Measurements from ENCODE around the gene MAPK13. TPM values are rescaled to one million over a fixed set of nuclear protein-coding genes. Genes with fewer than 3 reads are reported as not detected.

The MAPK13 gene
- total and polyA plus RNA-seq, 2 donors (not counting 1 experiment from before 2014, with no cell fraction given), result 20.6 to 34.8 TPM

DNA sequence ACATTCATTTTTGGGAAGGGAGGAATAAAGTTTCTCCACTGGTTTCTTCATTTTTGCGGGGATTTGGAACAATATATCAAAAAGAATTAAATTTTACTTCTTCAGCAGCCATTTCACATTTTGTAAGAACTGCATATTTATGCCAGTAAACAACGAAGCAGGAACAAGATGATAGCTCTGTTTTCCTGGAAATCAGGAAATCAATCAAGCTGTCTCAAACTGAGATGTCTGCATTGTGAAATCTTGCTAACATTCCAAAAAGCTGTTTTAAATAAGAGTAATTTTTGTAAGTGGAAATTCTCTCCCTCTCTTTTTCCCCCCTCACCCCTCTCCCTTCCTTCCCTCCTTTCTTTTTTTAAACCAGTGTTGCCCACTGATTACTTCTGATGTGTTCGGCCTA lies 20.0 kb downstream of the MAPK13 start:
- DNase-seq (no peak), ATAC-seq (ENCODE audit: low read depth) (no peak)
- no peak overlapping the region for H3K4me3 ChIP-seq (ENCODE audit: control extremely low read depth in 1 of 5, extremely low read depth in 1 of 5, insufficient read depth in 1 of 5, low read depth in 2 of 5, low read length in 4 of 5)
- H3K9me3 ChIP-seq (ENCODE audit: control extremely low read depth in 1 of 3, control insufficient read depth in 2 of 3, insufficient read depth in 1 of 3, low read length in 2 of 3), result peaks cover 0 to 6% (median 0%) of the 10 kb centered on the region in 3 donors
- no peaks in the 10 kb centered on the region for H3K27me3 Mint-ChIP-seq
- no peak overlapping the region for H2AFZ ChIP-seq (ENCODE audit: insufficient read depth, low read depth, low read length, poor library complexity, severe bottlenecking)
- no peaks in the 10 kb centered on the region for H3K27me3 ChIP-seq (replicated peaks in 1 of 4; ENCODE audit: control extremely low read depth in 1 of 4, control insufficient read depth in 3 of 4, insufficient read depth in 4 of 4, low read length in 3 of 4)
- peaks cover 5% of the 10 kb centered on the region in 2 donors for H3K4me1 ChIP-seq (ENCODE audit: control insufficient read depth in 2 of 2, insufficient read depth in 2 of 2, low read length in 2 of 2)
- no peaks in the 10 kb centered on the region for H3K79me2 ChIP-seq (ENCODE audit: control insufficient read depth, insufficient read depth, low read length)
- ChIA-PET CTCF (no interaction called here), POLR2A (no interaction called here)
- intact Hi-C loops (cut with micrococcal nuclease), result no loop called here
- WGBS (ENCODE audit: insufficient coverage), result no CpG with 5 or more reads among the region's 3 CpGs
- H3K4me2 ChIP-seq (replicated peaks; ENCODE audit: low read depth, low read length, poor library complexity, severe bottlenecking), result no peak overlapping the region
- no peak overlapping the region for H3K4me3 Mint-ChIP-seq
- no peaks in the 10 kb centered on the region for H4K20me1 ChIP-seq (ENCODE audit: control insufficient read depth, insufficient read depth, low read length, poor library complexity, severe bottlenecking)
- H3K9ac ChIP-seq (ENCODE audit: low read length), result no peak overlapping the region
- H3K27ac Mint-ChIP-seq, result no peak overlapping the region
- no peak overlapping the region for H3K27ac ChIP-seq (ENCODE audit: low read length in 2 of 2)
- no peaks in the 10 kb centered on the region for H3K36me3 ChIP-seq (replicated peaks in 1 of 2; ENCODE audit: control extremely low read depth in 1 of 2, control insufficient read depth in 1 of 2, extremely low read depth in 1 of 2, insufficient read depth in 2 of 2, low read length in 1 of 2)
- TF ChIP-seq EZH2 (IDR thresholded peaks at IDR 0.05; ENCODE audit: borderline replicate concordance, insufficient read depth, low read depth, low read length, poor library complexity, severe bottlenecking) (no peak), CTCF (IDR thresholded peaks at IDR 0.05) (no peak)
- H3K4me1 Mint-ChIP-seq, result peaks cover 8% of the 10 kb centered on the region
- peaks cover 3% of the 10 kb centered on the region for H3K9me3 Mint-ChIP-seq (ENCODE audit: insufficient read depth)

DNA sequence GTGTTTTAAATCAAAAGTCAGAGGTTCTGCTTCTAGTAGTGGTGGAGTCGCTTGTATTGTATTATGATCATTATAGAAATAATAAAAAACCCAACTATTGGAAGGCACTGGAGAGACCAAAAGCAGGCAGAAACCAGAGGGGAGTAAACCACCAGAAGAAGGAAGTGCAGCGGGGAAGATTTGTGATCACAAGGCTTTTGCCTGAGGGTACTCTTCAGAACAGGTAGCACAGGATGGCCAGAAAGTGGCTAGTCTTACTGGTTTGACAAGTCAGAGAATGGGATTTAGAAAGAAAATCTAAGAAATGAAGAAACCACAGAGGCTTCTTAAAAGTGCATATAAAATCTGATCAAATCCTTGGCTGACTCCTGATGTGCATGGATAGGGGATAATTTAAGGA lies 24.0 kb downstream of the MAPK13 start:
- DNase-seq (no peak), ATAC-seq (ENCODE audit: low read depth) (no peak)
- H3K9me3 Mint-ChIP-seq (ENCODE audit: insufficient read depth), result no peaks in the 10 kb centered on the region
- Histone ChIP-seq H2AFZ (ENCODE audit: insufficient read depth, low read depth, low read length, poor library complexity, severe bottlenecking) (no peak overlapping the region), H3K27me3 (replicated peaks in 1 of 4; ENCODE audit: control extremely low read depth in 1 of 4, control insufficient read depth in 3 of 4, insufficient read depth in 4 of 4, low read length in 3 of 4) (no peaks in the 10 kb centered on the region), H3K9ac (ENCODE audit: low read length) (no peak overlapping the region), H3K9me3 (ENCODE audit: control extremely low read depth in 1 of 3, control insufficient read depth in 2 of 3, insufficient read depth in 1 of 3, low read length in 2 of 3) (peaks cover 0 to 6% (median 0%) of the 10 kb centered on the region in 3 donors), H3K4me1 (ENCODE audit: control insufficient read depth in 2 of 2, insufficient read depth in 2 of 2, low read length in 2 of 2) (no peaks in the 10 kb centered on the region), H3K27ac (ENCODE audit: low read length in 2 of 2) (no peak overlapping the region), H3K4me3 (ENCODE audit: control extremely low read depth in 1 of 5, extremely low read depth in 1 of 5, insufficient read depth in 1 of 5, low read depth in 2 of 5, low read length in 4 of 5) (no peak overlapping the region), H3K79me2 (ENCODE audit: control insufficient read depth, insufficient read depth, low read length) (no peaks in the 10 kb centered on the region), H3K36me3 (replicated peaks in 1 of 2; ENCODE audit: control extremely low read depth in 1 of 2, control insufficient read depth in 1 of 2, extremely low read depth in 1 of 2, insufficient read depth in 2 of 2, low read length in 1 of 2) (no peaks in the 10 kb centered on the region), H4K20me1 (ENCODE audit: control insufficient read depth, insufficient read depth, low read length, poor library complexity, severe bottlenecking) (no peaks in the 10 kb centered on the region), H3K4me2 (replicated peaks; ENCODE audit: low read depth, low read length, poor library complexity, severe bottlenecking) (no peak overlapping the region)
- no peaks in the 10 kb centered on the region for H3K27me3 Mint-ChIP-seq
- H3K4me3 Mint-ChIP-seq, result no peak overlapping the region
- no peak overlapping the region for H3K27ac Mint-ChIP-seq
- ChIA-PET POLR2A (no interaction called here), CTCF (no interaction called here)
- intact Hi-C loops (cut with micrococcal nuclease), result no loop called here
- TF ChIP-seq CTCF (IDR thresholded peaks at IDR 0.05) (no peak), EZH2 (IDR thresholded peaks at IDR 0.05; ENCODE audit: borderline replicate concordance, insufficient read depth, low read depth, low read length, poor library complexity, severe bottlenecking) (no peak)
- 100% methylated on average over 1 of the region's 2 CpGs for WGBS (ENCODE audit: insufficient coverage)
- H3K4me1 Mint-ChIP-seq, result no peaks in the 10 kb centered on the region
